H7 (cell line): ENCODE measurements around the gene LYPD8. TPM values are rescaled to one million over a fixed set of nuclear protein-coding genes. Genes with fewer than 3 reads are reported as not detected.

ENCODE experiments used
- DNase-seq: peaks from one replicate; pipeline ENCODE4 v3.0.0; 2012
- H3K27me3 ChIP-seq: 2 replicates; pipeline ENCODE4 v1.6.0; 2011; ENCODE audit warnings: mild to moderate bottlenecking, low read length; ENCODE audit not compliant: control insufficient read depth, insufficient read depth
- H3K36me3 ChIP-seq: replicated peaks from 2 replicates; pipeline ENCODE4 v1.5.1; 2011; ENCODE audit warnings: low read length; ENCODE audit not compliant: control insufficient read depth, insufficient read depth
- H3K4me3 ChIP-seq: 2 replicates; pipeline ENCODE4 v1.5.1; 2011; ENCODE audit warnings: low read depth, mild to moderate bottlenecking, control low read depth, low read length, moderate library complexity; ENCODE audit not compliant: insufficient read depth
- total RNA-seq: library from RNA; depleted of rRNA; stranded (reverse); fragments of >200 nt; shearing (Covaris generic); gene quantifications from 2 replicates; pipeline ENCODE4 v1.2.3, GENCODE V29; 2014

Gene LYPD8
- total RNA-seq, 1 experiment from 2014 or later, result not detected

- no peaks in the 10 kb centered on the region for H3K27me3 ChIP-seq
- no peak overlapping the region for H3K4me3 ChIP-seq
- no peaks in the 10 kb centered on the region for H3K36me3 ChIP-seq
- DNase-seq, result no peak
Observed at GRCh38 chr1:248783367-248783766, 27.8 kb upstream of the LYPD8 start.

GRCh38 chr1:248782416-248783141 lies 27.0 kb upstream of the LYPD8 start:
- no peak overlapping the region for H3K4me3 ChIP-seq
- no peaks in the 10 kb centered on the region for H3K36me3 ChIP-seq
- no peak for DNase-seq
- H3K27me3 ChIP-seq, result no peaks in the 10 kb centered on the region

- no peak for DNase-seq
- Histone ChIP-seq H3K27me3 (no peaks in the 10 kb centered on the region), H3K36me3 (no peaks in the 10 kb centered on the region), H3K4me3 (no peak overlapping the region)
Observed at GRCh38 chr1:248779350-248779749, 23.8 kb upstream of the LYPD8 start.

- DNase-seq, result no peak
- H3K4me3 ChIP-seq, result no peak overlapping the region
Observed at GRCh38 chr1:248778906-248779305, 23.3 kb upstream of the LYPD8 start.

GRCh38 chr1:248776991-248777390 lies 21.4 kb upstream of the LYPD8 start:
- Histone ChIP-seq H3K4me3 (no peak overlapping the region), H3K36me3 (no peaks in the 10 kb centered on the region), H3K27me3 (no peaks in the 10 kb centered on the region)
- no peak for DNase-seq

More at GRCh38 chr1:248778906-248779305, 23.3 kb upstream of the LYPD8 start:
- Histone ChIP-seq H3K27me3 (no peaks in the 10 kb centered on the region), H3K36me3 (no peaks in the 10 kb centered on the region)

- DNase-seq, result no peak
- Histone ChIP-seq H3K4me3 (no peak overlapping the region), H3K27me3 (no peaks in the 10 kb centered on the region), H3K36me3 (no peaks in the 10 kb centered on the region)
Observed at GRCh38 chr1:248775441-248775840, 19.9 kb upstream of the LYPD8 start.

- Histone ChIP-seq H3K36me3 (no peaks in the 10 kb centered on the region), H3K27me3 (no peaks in the 10 kb centered on the region)
Observed at GRCh38 chr1:248759644-248760043, 4.1 kb upstream of the LYPD8 start.

GRCh38 chr1:248758352-248758751 lies 2.8 kb upstream of the LYPD8 start:
- Histone ChIP-seq H3K4me3 (no peak overlapping the region), H3K27me3 (no peaks in the 10 kb centered on the region), H3K36me3 (no peaks in the 10 kb centered on the region)
- no peak for DNase-seq

More at GRCh38 chr1:248759644-248760043, 4.1 kb upstream of the LYPD8 start:
- DNase-seq, result no peak
- no peak overlapping the region for H3K4me3 ChIP-seq

GRCh38 chr1:248757784-248758195 lies 2.2 kb upstream of the LYPD8 start:
- no peaks in the 10 kb centered on the region for H3K27me3 ChIP-seq
- no peak for DNase-seq
- H3K36me3 ChIP-seq, result no peaks in the 10 kb centered on the region
- H3K4me3 ChIP-seq, result no peak overlapping the region

- Histone ChIP-seq H3K36me3 (no peaks in the 10 kb centered on the region), H3K27me3 (no peaks in the 10 kb centered on the region), H3K4me3 (no peak overlapping the region)
- DNase-seq, result no peak
Observed at GRCh38 chr1:248756636-248757035, 1.1 kb upstream of the LYPD8 start.

GRCh38 chr1:248756151-248756550 lies 592 bp upstream of the LYPD8 start:
- Histone ChIP-seq H3K27me3 (no peaks in the 10 kb centered on the region), H3K36me3 (no peaks in the 10 kb centered on the region), H3K4me3 (no peak overlapping the region)
- DNase-seq, result no peak

- no peaks in the 10 kb centered on the region for H3K27me3 ChIP-seq
- H3K36me3 ChIP-seq, result no peaks in the 10 kb centered on the region
- no peak for DNase-seq
- no peak overlapping the region for H3K4me3 ChIP-seq
Observed at GRCh38 chr1:248753708-248754280, 1.8 kb downstream of the LYPD8 start.

- H3K4me3 ChIP-seq, result no peak overlapping the region
- DNase-seq, result no peak
- no peaks in the 10 kb centered on the region for H3K27me3 ChIP-seq
- H3K36me3 ChIP-seq, result no peaks in the 10 kb centered on the region
Observed at GRCh38 chr1:248753029-248753594, 2.4 kb downstream of the LYPD8 start.

- no peaks in the 10 kb centered on the region for H3K36me3 ChIP-seq
- DNase-seq, result no peak
- H3K4me3 ChIP-seq, result no peak overlapping the region
- no peaks in the 10 kb centered on the region for H3K27me3 ChIP-seq
Observed at GRCh38 chr1:248752161-248753028, 3.2 kb downstream of the LYPD8 start.
